ENCODE data around the gene EIF2AK3. TPM values are rescaled to one million over a fixed set of nuclear protein-coding genes. Genes with fewer than 3 reads are reported as not detected.
A peak's percentile ranks its signal among the peaks of the same experiment; 100 is the strongest.

The EIF2AK3 gene
- total RNA-seq, 1 experiment from 2014 or later, result 12.1 TPM

GRCh38 chr2:88601286-88601685 is 26.0 kb downstream of the EIF2AK3 start:
- no peak for DNase-seq (ENCODE audit: extremely low read depth, low read depth)

GRCh38 chr2:88600038-88600465 is 27.2 kb downstream of the EIF2AK3 start:
- DNase-seq (ENCODE audit: extremely low read depth, low read depth), result peak; percentile 67

GRCh38 chr2:88599527-88599926 is 27.7 kb downstream of the EIF2AK3 start:
- no peak for DNase-seq (ENCODE audit: extremely low read depth, low read depth)

DNA sequence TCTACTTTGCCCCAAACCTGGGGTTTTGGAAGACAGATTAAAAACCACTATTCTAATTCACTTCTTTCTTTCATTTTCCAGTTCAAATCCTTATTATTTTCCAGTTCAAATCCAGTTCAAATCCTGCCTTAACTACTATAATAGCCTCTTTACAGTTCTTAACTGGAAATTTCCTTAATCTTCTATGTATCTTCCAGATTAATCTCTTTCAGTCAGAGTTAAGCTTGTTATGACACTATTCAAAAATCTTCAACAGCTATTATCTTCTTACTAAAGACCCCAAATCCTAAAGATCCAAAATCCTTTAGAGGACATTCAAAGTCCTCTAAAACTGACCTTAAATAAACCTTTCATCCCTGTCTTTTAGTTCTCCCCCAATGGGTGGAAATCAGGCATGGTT is 30.1 kb downstream of the EIF2AK3 start:
- DNase-seq (ENCODE audit: extremely low read depth, low read depth), result no peak

DNA sequence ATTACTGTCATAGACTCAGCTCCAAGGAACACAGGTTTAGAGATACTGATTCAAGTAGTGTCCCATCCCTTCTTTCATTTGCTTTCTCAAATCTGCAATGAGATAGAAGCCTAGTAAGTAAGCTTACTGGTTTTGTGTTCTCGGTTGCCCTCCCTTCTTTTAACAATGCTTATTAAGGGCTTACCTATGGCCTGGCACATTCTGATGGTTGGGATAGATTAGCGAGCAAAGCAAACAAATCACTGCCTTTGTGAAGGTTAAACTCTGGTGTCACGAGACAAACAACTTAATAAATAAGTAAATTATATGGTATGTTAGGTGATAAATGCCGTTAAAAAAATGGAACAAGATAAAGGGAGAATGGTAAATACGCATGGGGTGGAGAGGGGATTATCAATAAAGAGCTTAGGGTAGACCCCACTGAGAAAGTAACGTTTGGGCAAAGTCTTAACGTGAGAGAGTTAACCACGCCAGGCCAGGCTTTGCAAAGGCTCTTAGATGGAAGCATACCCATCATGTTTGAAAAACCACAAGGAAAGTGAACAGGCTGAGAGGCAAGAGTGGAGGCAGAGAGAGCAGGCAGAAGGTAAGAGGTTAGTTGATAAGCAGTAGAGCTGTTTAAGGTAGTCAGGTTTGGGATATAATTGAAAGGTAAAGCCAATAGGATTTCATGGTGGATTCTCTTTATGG is 31.0 kb downstream of the EIF2AK3 start:
- DNase-seq (ENCODE audit: extremely low read depth, low read depth), result no peak

- no peak for DNase-seq (ENCODE audit: extremely low read depth, low read depth)
Measured at GRCh38 chr2:88591698-88592097, 35.6 kb downstream of the EIF2AK3 start.

DNA sequence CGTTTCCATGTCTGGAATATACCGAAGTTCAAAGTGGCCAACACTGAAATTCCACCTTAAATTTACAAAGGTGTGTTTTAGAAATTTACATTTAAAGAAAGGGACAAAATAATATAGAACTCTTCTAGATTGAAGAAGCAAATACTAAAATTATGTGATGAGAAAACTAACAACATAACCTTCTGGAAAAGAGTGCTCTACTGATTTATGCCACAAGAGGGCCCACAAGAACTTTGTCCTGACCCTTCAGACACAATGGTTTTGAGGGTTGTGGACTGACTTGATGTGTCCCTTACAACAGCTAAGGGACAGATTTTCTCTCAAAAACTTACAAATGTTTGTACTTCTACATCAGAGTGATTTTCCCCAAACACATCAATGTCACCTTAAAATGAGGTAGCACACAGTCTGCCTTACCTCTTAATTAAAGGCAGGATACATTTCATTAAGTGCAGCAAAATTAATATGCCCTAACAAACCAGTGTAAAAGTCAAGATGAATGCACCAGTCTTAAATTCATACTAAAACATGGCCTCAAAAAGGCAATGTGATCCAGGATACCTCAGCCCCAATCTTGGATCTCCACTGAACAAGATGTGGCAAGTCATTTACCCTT is 36.2 kb downstream of the EIF2AK3 start:
- DNase-seq (ENCODE audit: extremely low read depth, low read depth), result peak; percentile 62

DNA sequence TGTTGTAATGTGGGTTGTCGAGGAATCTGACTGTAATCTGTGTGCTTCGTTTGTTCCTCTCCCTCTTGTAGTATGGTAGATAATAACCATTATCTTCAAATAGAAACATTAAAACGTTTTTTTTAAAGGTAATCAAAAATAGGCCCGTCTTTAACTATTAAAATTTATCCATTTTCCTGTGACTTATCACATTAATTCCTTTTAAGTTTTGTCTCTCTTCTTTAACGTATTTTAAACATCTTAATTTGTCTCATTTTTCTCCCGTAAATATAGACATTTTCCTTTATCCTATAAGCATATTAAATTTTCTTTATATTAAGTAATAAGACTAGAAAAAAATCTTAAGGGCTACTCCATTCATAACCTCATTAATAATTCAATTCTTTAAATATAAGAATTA is 41.3 kb downstream of the EIF2AK3 start:
- DNase-seq (ENCODE audit: extremely low read depth, low read depth), result no peak

- no peak for DNase-seq (ENCODE audit: extremely low read depth, low read depth)
Measured at GRCh38 chr2:88582030-88582429, 45.2 kb downstream of the EIF2AK3 start.

DNA sequence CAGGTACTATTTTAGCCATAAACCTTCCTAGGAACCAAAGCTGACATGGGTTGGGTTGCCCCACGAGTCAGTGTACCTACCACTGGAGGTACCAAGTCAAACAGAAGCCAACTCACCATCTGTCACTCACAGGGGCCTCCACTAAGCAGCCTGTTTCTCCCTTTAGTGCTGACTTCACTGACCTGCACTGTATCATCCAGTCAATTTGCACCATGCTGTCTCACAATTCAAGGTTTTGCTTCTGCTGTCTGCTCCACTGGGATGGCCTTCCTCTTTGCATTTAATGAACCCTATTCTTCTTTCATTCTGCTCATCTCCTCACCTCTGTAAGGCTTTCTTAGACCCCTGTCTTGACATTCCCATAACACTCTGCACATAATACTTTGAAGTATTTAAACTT is 47.2 kb downstream of the EIF2AK3 start:
- no peak for DNase-seq (ENCODE audit: extremely low read depth, low read depth)

DNA sequence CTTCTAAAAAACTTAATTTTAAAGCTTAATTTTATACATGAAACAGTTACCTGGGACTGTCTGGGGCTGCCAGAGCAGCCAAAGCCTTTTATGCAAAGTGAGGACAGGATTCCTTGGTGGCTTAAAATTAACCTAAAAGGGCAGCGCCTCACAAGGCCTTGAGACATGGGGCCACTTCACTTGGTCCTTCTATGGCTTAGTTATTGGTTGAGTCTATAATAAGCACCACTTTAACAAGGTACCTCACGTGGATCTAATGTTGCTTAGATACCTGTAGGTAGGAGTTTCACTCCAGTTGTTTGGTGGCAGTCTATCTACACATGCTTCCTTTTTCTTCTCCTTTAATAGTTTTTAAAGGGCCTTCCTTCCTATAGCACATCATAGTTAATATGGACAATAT is 51.6 kb downstream of the EIF2AK3 start:
- DNase-seq (ENCODE audit: extremely low read depth, low read depth), result no peak

- DNase-seq (ENCODE audit: extremely low read depth, low read depth), result no peak
Measured at GRCh38 chr2:88575051-88575450, 52.2 kb downstream of the EIF2AK3 start.

- DNase-seq (ENCODE audit: extremely low read depth, low read depth), result no peak
Measured at GRCh38 chr2:88574445-88574844, 52.8 kb downstream of the EIF2AK3 start.

DNA sequence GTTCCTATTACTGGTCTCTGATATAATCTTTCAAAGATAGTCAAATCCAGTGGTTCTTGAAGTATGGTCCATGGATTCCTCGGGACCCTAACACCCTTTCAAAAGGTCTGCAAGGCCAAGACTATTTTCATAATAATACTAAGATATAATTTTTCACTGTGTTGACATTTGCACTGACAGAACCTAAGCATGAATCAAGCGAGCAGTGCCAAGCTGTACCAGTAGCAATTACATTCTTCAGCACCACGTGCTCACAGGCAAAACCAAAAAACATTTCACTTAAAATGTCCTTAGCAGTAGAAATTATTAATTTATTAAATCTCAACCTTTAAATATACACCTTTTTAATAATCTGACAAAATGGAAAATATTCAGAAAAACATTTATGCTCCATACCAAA is 59.1 kb downstream of the EIF2AK3 start:
- no peak for DNase-seq (ENCODE audit: extremely low read depth, low read depth)

DNA sequence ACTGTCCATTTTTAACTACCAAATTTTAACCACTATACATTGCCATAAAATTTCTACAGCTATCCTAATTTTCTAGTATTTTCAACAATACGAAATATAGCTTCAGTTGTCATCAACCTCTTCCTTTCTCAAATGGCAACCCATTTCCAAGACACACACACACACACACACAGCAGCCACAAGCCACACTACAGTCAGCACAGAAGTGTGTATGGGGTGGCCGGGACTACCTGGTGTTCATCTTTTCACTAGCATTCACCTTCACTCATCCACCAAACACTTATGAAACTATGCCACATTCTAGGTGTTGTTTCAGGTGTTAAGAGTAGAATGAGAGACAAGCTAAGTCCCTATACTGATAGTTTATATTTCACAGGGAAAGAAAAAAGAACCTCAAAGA is 62.9 kb downstream of the EIF2AK3 start:
- DNase-seq (ENCODE audit: extremely low read depth, low read depth), result no peak

DNA sequence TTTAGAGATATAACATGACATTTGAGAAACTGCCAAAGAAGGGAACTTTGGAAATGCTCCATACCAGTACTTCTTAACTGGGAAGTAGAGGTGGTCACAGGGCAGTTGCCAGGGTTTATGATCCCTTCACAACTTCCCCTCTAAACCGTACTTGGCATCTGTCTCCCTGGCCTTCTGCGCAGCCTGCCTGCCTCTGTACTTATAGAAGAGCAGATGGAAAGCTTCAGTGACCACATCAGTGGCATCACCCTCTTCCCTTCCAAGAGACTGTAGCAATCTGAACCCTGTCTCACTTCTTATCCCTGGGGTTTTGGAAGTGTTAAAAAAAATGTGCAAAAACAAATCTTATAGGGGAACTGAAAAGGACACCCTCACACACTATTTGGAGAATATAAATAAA is 64.1 kb downstream of the EIF2AK3 start:
- DNase-seq (ENCODE audit: extremely low read depth, low read depth), result no peak

DNA sequence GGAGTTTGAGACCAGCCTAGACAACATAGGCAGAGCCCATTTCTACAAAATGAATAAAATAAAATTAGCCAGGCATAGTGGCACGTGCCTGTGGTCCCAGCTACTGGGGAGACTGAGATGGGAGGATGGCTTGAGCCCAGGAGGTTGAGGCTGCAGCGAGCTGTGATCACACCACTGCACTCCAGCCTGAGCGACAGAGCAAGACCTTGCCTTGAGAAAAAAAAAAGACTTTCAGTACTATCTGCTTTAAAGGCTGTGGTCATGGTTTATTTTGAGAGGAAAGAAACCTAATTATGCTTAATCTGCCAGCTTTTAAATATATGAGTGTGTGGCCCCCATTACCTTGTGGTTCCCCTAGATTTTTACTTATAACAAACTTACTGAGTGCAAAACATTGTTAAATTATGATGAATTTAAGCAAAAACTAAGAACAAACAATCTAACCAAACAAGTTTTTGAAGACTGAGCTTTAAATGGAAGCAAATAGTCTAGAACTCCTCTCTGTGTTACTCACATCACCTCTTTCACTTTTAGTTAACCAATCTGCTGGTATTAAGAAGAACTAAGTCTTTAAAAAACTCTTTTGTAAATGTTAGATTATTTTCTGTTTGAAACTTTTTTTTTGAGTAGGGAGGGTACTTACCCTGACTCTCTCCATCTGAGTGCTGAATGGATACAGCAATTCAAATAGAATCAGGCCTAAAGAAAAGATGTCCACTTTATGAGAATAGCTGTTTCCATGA is 65.4 kb downstream of the EIF2AK3 start:
- no peak for DNase-seq (ENCODE audit: extremely low read depth, low read depth)

GRCh38 chr2:88560619-88561307 is 66.5 kb downstream of the EIF2AK3 start:
- no peak for DNase-seq (ENCODE audit: extremely low read depth, low read depth)

DNA sequence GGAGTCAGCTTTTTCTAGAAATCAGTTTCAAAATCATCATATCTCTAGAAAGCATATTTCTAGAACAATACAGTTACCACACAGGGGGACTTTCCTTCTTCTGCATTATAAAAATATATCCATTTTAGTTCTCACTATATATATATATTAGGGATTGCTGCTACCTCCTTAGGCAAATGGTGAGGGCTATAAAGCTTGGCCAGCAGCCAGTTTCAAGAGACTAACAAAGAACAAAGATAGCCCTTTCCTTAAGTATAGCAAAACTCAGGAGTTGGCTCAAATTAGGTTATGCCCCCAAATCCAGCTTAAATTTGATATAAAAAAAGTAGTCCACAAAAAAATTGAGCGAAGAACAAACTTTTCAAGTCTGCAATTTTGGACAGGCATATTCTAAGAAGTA is 70.0 kb downstream of the EIF2AK3 start:
- no peak for DNase-seq (ENCODE audit: extremely low read depth, low read depth)

DNA sequence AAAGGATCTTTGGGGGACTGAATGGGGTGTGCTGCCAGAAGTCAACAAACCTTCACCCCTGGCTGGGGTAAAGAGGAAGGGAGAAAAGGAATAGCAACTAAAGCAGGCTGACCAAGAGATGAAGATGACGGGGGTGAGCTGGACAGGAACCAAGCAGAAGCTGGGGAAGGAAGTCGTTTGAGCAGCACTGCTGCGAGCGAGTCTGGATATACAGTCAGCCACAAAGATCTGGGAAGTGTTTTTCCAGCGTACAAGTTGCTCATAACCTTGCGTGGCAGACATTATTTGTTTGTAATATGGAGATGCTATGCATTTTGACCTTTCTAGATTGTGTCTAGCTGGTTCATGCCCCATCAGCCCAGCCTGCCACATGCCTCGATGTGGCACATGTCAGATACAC is 71.2 kb downstream of the EIF2AK3 start:
- DNase-seq (ENCODE audit: extremely low read depth, low read depth), result no peak

- no peak for DNase-seq (ENCODE audit: extremely low read depth, low read depth)
Measured at GRCh38 chr2:88554189-88554588, 73.1 kb downstream of the EIF2AK3 start.

Data from NCI-H460 (cell line).